Activated CD8-positive, alpha-beta memory T cell treated with anti-CD3 and anti-CD28 coated beads for 1 hour (primary cell): ENCODE data around the gene FGD3.
"Not testable (repeated sequence)": the region's sequence is repeated elsewhere in the genome, so short reads cannot be mapped to it uniquely, and the experiment has no call there.

ENCODE experiments used
- DNase-seq, 2 donors: peaks; one replicate each; pipeline ENCODE4 v3.0.0-alpha.2; 2020; ENCODE audit warnings: low read depth in 1 of 2; ENCODE audit errors: extremely low read depth in 1 of 2

The FGD3 gene, protein sequence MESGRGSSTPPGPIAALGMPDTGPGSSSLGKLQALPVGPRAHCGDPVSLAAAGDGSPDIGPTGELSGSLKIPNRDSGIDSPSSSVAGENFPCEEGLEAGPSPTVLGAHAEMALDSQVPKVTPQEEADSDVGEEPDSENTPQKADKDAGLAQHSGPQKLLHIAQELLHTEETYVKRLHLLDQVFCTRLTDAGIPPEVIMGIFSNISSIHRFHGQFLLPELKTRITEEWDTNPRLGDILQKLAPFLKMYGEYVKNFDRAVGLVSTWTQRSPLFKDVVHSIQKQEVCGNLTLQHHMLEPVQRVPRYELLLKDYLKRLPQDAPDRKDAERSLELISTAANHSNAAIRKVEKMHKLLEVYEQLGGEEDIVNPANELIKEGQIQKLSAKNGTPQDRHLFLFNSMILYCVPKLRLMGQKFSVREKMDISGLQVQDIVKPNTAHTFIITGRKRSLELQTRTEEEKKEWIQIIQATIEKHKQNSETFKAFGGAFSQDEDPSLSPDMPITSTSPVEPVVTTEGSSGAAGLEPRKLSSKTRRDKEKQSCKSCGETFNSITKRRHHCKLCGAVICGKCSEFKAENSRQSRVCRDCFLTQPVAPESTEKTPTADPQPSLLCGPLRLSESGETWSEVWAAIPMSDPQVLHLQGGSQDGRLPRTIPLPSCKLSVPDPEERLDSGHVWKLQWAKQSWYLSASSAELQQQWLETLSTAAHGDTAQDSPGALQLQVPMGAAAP

DNA sequence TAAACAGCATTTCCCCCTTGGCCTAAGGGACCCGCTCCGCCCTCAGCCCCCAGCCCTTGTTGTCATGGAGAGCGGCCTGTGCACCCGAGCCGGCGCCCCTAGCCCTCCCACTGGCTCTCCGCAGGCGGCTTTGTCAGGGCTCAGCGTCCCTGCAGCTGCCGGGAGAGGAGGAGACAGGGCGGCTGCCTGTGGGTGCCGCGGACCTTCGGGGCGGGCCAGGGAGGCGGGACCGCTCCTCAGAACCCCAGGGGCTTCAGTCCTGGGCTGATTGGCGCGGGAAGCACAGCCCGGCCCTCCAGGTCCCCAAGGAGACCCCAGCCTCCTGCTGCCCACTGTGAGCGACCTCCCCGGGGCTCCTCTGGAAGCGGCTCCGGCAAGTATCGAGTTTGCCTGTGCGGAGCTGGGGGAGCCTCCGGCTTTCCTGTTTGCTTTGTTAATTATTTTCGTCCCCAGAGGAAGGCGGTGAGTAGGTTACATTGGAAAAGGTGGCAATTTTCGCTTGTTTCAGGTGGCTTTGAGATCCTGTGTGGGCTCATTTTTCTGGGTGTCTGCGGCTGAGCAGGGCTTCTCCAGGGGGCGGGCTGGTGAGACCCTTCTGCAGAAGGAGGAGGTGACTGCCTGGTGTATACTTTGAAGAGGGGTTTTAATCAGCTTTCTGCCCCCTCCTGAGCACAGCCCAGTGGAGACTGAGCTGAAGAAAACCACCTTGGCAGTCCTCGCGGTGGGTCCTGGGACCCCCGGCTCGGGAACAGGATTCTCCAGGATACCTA is at the start of gene FGD3:
Gene FGD3 (plus strand): TSS at position 256 of the 770 bp plus-strand sequence. CDS start 28,734 bp downstream, outside the sequence.
- DNase-seq, result no peak

DNA sequence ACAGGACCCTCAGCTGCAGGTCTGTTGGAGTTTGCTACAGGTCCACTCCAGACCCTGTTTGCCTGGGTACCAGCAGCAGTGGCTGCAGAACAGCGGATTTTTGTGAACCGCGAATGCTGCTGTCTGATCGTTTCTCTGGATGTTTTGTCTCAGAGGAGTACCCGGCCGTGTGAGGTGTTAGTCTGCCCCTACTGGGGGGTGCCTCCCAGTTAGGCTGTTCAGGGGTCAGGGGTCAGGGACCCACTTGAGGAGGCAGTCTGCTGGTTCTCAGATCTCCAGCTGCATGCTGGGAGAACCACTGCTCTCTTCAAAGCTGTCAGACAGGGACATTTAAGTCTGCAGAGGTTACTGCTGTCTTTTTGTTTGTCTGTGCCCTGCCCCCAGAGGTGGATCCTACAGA is 42.2 kb upstream of the FGD3 start:
- DNase-seq, result not testable (repeated sequence)

DNA sequence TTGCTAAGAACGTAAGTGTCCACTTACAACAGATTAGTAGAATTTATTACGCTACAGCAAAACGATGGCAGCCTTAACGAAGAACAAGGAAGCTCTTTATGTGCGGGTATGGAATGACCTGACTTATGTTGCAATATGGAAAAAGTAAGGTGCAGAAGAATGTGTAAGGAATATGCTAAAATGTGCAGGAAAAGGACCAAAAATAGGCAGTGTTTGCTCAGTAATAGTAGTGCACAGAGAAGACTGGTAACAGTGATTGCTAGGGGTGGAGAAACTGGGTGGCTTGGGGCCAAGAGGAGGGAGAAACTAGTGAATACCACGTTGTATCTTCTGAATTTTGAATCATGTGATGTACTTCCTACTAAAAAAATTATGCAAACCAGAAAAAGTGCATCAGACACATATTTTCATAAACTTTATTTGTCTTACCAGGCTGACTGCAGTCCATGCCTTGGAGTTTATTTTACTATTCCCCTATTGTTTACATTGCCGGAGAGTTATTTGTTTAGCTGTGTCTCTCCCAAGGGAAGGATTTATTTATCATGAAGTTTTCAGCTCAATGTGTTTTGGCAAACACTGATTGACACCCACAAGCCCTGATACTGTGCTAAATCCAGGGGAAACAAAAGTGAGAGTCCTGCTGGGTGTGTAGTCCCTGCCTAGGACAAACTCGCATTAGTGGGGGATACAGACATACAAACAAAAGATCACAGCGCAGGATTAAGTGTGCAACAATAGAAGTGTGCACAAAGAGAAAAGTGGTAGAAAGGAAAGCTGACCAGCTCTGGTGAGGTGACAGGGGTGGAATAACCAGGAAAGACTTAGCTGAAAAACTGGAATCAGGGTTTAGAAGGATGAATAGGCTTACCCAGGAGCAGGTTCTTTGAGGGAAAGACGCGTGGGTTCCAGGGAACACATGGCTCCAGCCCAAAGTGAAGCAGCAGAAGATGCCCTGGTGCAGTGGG is 35.5 kb upstream of the FGD3 start:
- DNase-seq, result no peak

DNA sequence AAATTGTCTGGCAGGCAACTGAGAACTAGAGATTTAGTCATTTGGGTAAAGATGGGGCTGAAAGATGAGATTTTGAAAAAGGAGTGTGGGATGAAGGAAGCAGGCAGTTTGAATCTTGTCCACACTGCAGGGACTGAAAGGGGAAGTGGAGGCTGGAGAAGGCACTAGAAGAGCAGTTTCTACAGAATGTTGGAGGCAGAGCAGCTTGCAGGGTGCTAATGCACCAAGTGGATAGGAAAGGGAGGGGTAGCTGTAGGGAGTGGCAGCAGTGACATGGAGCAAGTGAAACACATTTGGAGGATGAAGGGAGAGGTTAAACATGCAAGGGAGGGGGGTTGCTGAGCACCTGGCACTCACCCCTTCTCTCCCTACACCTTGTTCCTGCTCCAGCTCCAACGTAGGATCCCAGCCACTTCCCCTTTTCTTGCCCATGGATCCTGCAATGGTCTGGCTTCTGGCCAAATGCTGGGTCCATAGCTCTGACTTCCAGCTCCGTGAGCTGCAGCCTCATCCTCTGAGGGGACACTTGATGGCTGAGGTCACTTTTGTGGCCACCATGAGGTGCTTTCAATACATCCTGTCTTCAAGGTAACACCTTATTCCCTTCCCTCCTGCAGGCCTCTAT is 30.0 kb upstream of the FGD3 start:
- DNase-seq, result no peak

DNA sequence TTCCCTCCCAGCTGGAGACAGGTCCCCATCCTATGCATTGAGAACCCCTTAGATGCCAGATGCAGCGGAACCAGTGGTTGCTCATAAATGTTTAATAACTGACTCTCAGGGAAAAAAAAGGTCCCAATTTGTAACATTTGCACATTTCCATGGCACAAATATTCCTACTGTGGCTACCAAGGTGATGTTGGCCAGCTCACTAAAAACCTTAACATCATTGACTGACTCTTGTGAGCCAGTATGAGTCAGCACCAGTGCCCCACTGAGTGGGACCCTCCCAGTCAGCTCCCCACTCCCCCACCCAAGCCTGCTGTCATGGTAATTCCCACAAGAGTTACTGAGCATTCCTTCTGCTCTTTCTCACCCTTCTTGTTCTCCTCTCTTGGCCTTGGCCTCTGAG is 26.9 kb upstream of the FGD3 start:
- DNase-seq, result no peak

DNA sequence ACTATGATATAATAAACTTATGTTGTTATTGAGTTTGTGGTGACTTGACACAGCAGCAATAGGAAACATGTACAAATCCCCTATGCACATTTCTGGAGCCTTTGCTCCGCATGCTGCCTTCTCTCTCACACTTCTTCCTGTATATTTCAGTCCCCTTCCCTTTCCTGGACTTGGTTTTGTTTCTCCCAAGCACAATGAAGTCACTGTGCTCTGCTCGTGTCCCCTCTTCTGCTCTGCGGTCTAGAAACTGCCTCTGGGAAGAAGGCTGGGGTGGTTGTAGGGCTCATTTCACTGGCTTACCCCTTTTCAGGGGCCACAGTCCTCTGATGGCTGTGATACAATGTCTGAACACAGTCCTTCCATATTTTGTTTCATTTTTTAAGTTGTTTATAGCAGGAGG is 15.7 kb upstream of the FGD3 start:
- DNase-seq, result no peak

DNA sequence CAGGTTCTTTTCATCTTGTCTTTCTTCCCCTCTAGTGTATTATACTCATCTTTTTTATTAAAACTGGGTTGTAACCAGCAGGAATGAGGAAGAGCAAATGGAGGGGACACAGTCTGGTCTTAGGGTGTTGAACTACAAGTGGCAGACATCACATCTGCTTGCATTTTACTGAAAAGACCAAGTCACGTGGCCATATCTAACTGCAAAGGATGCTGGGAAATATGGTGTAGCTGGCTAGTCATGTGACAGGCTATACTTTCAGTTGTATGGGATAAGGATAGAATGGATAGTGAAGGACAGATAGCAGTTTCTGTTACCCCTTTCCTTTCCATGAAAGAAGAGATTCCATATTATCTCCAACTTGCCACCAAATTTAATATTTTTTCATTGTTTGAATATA is 13.0 kb upstream of the FGD3 start:
- DNase-seq, result no peak

DNA sequence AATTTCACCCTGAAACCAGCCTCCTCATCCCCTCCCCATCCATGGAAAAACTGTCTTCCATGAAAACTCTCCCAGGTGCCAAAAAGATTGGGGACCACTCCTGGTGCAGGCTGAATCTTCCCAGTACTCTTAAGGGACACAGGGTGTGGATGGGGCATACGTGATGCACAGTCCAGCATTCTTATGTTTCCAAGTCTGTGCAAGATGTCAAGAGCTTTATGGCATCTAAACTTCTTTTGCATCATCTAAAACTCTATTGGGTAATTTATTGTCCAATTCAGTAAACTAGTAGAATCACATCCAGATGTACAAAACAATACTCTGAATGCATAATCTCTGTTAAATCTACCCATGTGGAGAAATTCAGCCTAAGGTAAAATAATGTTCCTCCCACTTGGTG is 9.3 kb upstream of the FGD3 start:
- no peak for DNase-seq

DNA sequence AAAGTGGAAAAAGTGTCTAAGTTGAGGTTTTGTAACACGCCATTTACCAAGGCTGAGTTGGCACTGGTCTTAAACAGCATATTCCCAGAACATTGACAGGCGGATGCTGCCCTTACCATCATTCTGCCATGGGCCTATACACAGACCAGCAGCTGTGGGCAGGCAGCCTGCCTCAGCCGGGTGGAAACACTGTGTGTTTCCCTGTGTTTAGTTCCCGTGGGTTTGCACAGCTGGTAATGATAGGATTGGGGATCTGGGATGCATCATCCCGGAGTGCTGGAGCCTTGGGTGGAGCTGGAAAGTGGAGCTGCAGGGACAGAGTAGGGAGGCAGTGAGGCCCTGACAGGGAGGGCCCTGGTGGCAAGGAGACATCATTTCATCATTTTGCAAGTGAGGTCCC is 5.5 kb upstream of the FGD3 start:
- no peak for DNase-seq

DNA sequence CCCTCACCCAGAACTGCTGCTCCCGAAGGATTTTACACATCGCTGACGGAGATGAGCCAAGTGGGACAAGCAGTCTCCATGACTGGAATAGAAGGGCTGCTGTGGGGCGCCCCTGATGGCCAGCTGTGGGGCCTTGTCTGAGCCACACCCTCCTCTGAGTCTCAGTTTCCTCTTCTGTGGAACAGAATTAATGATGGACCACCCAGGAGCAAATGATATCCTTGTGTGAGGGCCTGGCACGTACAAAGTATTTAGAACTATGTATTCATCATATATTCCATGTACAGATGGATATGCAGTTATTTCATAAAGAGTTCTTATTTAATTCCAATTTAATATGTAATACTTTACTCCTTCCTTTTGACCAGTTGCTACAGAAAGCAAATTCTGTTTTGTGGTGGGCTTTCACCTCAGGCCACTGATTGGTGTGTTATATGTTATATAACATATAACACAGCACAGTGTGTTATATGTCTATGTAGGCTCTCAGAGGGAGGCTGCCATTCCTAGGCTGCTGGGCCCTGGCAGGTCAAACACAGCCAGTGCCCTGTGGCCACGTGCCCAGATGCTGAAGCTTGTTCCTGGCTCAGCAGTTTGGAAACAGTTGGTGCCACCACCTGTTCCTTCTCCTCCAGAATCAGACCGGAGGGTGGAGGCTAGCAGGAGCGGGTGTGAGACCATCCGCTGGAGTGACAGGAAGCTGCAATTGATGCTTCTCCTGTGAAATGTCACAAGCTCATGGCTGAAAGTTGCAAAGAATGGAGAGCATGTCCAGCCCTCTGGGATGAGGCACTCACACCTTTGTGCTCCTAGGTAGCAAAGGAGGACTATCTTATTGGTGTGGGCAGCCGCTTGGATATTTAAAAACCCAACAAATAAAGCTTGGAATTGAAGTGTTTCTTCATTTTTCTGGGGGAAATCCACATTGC is 4.4 kb upstream of the FGD3 start:
- DNase-seq, result no peak

DNA sequence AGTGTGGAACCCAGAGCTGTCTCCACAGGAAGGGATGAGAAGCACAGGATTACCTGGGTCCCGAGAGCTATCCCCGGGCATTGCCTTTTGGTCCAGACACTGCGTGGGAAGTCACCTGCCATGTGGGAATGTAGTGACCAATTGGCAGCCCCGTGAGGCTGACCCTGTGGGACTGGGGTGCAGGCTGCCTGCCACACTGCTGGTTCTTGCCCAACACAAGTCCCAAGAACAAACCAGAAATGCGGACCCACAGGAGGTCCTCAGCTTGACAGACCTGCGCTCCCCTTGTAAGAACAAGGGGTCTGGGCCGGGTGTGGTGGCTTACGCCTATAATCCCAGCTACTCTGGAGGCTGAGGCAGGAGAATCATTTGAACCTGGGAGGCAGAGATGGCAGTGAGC is 2.4 kb upstream of the FGD3 start:
- DNase-seq, result no peak

DNA sequence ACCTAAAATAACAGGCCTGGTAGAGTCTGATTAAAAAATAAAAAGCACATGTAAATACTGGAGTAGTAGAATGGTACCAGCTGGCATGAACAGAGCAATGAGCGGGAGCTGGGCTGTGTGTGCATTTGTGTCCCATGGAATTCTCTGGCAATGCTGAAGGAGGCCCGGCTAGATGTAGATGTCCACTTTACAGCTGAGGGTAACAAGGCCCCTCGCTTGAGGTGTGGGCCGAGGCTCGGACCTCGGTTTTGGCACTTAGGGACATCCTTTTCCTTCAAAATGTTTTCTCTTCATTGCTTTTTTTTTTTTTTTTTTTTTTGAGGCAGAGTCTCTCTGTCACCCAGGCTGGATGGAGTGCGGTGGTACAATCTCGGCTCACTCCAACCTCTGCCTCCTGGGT is 1.5 kb upstream of the FGD3 start:
- DNase-seq, result no peak

DNA sequence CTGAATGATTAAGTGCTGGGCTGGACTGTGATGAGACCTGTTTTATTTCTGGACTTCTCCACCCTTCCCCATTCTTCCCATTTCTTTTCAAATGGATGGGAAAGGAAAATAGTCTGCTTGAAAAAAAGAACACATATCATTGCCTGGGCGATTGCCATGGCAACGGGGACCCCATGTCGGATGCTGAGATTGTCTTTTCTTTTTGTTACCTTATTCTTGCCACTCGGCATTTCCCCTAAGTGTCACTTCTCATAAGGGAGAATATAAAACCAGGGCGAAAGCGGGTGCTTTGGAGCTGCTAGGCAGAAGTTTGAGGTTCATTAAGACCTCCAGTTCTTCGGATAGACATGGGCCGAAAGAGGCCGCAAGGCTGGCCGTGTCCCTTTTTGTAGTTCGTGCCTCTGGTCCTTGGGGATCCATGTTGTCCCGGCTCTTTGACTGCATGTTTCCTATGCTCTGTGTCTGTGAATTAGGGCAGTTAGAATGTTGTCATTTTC is 763 bp downstream of the FGD3 start:
- DNase-seq, result no peak

DNA sequence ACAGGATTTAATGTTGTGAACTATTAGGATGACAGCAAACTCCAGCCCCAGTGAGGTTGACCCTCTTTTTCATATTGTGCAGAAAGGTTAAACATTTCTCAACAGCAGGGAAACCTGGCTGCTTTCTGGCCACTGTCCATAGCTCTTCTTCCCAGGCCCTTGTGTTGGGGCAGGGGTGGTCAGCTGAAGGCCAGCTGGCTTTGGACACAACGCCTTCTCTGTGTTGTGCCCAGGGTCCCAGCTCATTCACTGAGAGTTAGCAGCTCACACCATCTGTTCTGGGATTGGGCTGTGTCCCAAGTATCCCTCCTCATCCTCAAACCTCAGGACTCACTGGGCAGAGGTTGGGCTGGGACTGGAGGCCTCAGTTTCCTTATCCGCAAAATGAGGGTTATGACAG is 1.3 kb downstream of the FGD3 start:
- no peak for DNase-seq

DNA sequence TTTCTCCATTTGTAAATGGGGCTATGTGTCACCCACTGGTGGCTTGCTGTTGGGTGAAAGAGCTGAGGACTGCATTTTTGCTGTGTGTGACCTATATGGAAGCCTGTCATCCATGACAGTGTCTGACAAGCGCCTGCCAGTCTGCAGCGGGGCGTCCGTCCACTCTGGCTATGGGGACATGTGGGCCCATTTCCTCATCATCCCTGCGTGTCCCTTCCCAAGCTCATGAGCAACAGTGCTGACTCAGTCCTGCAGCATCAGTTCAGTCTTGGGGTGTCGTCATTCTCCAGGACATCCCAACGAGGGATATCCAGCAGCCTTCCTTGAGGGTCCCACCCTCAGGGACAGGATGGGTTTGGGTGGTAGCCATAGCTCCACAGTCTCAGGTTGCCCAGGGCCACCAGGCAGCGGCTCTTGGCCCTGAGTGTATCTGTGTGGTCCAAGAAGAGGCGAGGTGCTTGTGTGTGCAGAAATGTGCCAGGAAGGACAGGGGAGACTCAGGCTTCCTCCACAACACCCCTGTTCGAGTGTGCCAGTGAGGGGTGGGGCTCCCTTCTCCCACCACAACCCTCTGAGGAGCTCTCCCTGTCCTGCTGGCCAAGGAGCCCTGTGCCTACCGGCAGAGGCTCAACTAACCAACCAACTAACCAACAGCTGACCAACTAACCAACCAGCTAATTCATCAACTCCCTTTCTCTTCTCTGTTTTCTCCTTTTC is 2.1 kb downstream of the FGD3 start:
- no peak for DNase-seq

DNA sequence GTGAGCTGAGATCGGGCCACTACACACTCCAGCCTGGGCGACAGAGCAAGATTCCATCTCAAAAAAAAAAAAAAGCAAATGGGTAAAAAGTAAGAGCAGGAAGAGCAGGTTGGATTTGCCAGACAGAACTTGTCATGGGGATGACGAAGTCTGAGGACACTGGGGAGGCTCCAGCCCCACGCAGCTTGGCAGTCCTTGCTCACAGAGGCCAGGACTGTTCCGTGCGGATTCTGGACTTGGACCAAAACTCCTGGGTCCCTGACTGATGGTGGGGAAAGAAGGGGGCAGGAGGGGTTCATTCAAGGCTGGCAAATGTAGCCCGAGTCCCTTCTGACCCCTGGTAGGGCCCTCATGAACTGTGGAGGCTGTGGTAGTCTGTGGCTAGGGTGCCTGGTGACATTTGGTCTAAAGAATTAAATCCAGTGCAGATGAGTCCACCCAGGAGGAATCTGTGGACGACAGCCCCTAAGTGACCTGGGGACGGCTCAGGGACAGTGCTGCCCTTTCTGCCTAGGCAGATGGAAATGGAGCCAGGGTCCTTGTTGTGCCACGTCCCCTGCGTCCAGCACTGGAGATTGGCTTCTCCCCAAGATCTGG is 3.1 kb downstream of the FGD3 start:
- no peak for DNase-seq

DNA sequence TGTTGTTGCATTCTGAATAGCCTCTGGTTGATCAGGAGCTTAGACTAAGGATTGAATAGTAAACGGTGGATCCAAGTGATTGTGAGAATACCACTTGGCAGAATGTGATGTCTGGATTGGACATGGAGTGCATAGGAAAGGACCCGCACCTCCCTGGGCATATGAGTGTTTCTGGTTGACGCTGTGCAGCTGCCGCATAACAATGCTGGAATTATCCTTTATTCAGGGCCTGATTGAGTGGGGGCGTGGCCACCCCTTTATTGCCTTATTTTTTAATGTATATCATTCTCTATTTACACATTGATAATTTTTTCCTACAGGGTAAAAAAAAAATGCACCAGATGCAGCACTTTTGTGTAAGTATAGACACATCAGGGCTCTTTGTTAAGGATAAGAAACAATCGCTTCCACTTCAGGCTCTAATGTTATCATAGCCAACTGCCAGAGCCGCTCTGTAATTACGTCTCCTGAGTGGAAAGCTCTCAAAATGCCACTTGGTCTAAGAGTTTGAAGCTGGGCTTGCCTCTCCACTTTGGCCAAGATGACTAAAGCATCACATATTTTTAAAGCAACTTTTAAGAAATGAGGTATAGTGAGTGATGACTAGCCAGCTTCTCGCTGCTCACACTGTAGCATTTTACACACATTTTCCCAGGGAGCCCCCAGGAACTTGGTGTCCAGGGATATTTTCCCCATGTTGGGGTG is 5.7 kb downstream of the FGD3 start:
- no peak for DNase-seq
